ENCODE measurements around the gene PPARD. TPM values are rescaled to one million over a fixed set of nuclear protein-coding genes. Genes with fewer than 3 reads are reported as not detected.

PPARD gene
- total RNA-seq, 2 donors from 2014 or later, result 10.9 to 11.5 TPM

DNA sequence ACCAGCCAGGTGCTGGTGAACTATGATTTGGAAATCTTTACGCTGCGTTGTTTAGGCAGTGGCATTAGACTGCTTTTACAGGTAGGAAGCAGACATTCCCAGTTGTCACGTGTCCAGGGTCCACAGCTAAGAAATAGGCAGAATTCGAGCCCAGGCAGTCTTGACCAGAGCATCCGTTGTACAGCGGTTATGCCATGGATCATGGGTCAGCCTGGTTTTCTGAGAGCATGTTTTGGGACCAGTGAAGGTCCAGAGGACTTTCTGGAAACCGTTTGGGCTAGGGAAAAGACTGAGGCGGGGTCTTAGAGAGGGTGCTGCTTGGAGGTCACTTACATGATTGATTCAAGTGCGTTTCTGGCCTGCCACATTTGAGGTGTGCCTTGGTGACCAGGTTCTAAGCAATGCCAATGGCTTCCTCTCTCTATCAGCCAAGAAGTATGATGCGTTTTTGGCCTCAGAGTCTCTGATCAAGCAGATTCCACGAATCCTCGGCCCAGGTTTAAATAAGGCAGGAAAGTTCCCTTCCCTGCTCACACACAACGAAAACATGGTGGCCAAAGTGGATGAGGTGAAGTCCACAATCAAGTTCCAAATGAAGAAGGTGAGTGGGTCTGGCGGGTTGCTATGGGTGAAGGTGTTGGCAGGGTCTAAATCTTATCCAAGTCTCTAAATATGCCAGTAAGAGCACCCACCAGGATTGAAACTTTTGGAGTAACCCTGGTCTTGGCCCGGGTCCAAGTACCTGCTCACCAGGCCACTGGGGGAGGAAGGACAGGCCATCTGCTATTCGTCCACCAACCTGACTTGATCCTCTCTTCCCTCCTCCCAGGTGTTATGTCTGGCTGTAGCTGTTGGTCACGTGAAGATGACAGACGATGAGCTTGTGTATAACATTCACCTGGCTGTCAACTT is 127.6 kb downstream of the PPARD start:
- H3K9me3 Mint-ChIP-seq, result no peaks in the 10 kb centered on the region
- peaks cover 57% of the 10 kb centered on the region for H3K36me3 Mint-ChIP-seq (ENCODE audit: low read depth)

DNA sequence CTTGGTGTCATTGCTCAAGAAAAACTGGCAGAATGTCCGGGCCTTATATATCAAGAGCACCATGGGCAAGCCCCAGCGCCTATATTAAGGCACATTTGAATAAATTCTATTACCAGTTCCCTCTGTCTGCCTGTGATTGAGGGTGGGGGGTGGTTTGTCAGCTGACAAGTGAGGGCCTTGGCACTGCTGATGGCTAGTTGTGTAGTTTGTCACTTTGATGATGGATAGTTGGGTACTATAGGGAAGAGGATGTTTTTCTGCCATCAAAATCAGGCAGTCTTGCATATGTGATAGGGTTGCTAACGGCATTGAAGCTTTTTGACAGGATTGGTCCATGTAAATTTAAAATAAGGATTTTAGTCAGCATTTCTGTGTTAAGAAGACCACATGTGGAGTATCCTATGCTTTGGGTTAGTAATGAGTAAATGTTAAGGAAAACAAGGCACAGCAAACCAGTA is 128.3 kb downstream of the PPARD start:
- Histone ChIP-seq H3K9me3 (ENCODE audit: control insufficient read depth, low read length) (no peaks in the 10 kb centered on the region), H3K27ac (ENCODE audit: low read depth, low read length) (no peak overlapping the region), H3K36me3 (ENCODE audit: control insufficient read depth, insufficient read depth, low read length) (peaks cover 57% of the 10 kb centered on the region), H3K4me3 (ENCODE audit: low read length) (peak overlapping the region; percentile 99), H3K9ac (ENCODE audit: extremely low read depth, low read length, poor library complexity, severe bottlenecking) (peak overlapping the region; percentile 28), H3K27me3 (ENCODE audit: control insufficient read depth, insufficient read depth, low read length, poor library complexity, severe bottlenecking) (no peaks in the 10 kb centered on the region), H3K4me1 (ENCODE audit: control insufficient read depth, insufficient read depth, low read length) (peaks cover 3% of the 10 kb centered on the region)
- H3K9me3 Mint-ChIP-seq, result no peaks in the 10 kb centered on the region
- no peaks in the 10 kb centered on the region for H3K27me3 Mint-ChIP-seq (ENCODE audit: insufficient read depth)
- DNase-seq, result peak; percentile 44
- peaks cover 57% of the 10 kb centered on the region for H3K36me3 Mint-ChIP-seq (ENCODE audit: low read depth)
- TF ChIP-seq, protein P1, sequence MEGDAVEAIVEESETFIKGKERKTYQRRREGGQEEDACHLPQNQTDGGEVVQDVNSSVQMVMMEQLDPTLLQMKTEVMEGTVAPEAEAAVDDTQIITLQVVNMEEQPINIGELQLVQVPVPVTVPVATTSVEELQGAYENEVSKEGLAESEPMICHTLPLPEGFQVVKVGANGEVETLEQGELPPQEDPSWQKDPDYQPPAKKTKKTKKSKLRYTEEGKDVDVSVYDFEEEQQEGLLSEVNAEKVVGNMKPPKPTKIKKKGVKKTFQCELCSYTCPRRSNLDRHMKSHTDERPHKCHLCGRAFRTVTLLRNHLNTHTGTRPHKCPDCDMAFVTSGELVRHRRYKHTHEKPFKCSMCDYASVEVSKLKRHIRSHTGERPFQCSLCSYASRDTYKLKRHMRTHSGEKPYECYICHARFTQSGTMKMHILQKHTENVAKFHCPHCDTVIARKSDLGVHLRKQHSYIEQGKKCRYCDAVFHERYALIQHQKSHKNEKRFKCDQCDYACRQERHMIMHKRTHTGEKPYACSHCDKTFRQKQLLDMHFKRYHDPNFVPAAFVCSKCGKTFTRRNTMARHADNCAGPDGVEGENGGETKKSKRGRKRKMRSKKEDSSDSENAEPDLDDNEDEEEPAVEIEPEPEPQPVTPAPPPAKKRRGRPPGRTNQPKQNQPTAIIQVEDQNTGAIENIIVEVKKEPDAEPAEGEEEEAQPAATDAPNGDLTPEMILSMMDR (conservative IDR thresholded peaks at IDR 0.05), result no peak
- peak overlapping the region; percentile 96 for H3K4me3 Mint-ChIP-seq
- peaks cover 18% of the 10 kb centered on the region for H3K4me1 Mint-ChIP-seq
- 76 to 82% methylated on average over 1 to 3 of the region's 3 CpGs for WGBS, 2 experiments (ENCODE audit: insufficient coverage in 1 of 2, insufficient read length in 1 of 2)
- H3K27ac Mint-ChIP-seq, result peak overlapping the region; percentile 99

More for the DNA sequence above, 127.6 kb downstream of the PPARD start:
- Mint-ChIP-seq H3K4me3 (peak overlapping the region; percentile 96), H3K27me3 (ENCODE audit: insufficient read depth) (no peaks in the 10 kb centered on the region), H3K4me1 (peaks cover 18% of the 10 kb centered on the region), H3K27ac (peak overlapping the region; percentile 99)
- DNase-seq, result peak; percentile 51
- Histone ChIP-seq H3K4me1 (ENCODE audit: control insufficient read depth, insufficient read depth, low read length) (peaks cover 3% of the 10 kb centered on the region), H3K9ac (ENCODE audit: extremely low read depth, low read length, poor library complexity, severe bottlenecking) (peak overlapping the region; percentile 99), H3K27me3 (ENCODE audit: control insufficient read depth, insufficient read depth, low read length, poor library complexity, severe bottlenecking) (no peaks in the 10 kb centered on the region), H3K9me3 (ENCODE audit: control insufficient read depth, low read length) (no peaks in the 10 kb centered on the region), H3K4me3 (ENCODE audit: low read length) (peak overlapping the region; percentile 99), H3K27ac (ENCODE audit: low read depth, low read length) (no peak overlapping the region), H3K36me3 (ENCODE audit: control insufficient read depth, insufficient read depth, low read length) (peaks cover 61% of the 10 kb centered on the region)
- 29 to 37% methylated on average over 14 to 18 of the region's 18 CpGs for WGBS, 2 experiments (ENCODE audit: insufficient coverage in 1 of 2, insufficient read length in 1 of 2)
- TF ChIP-seq, protein P1 (conservative IDR thresholded peaks at IDR 0.05), result no peak

DNA sequence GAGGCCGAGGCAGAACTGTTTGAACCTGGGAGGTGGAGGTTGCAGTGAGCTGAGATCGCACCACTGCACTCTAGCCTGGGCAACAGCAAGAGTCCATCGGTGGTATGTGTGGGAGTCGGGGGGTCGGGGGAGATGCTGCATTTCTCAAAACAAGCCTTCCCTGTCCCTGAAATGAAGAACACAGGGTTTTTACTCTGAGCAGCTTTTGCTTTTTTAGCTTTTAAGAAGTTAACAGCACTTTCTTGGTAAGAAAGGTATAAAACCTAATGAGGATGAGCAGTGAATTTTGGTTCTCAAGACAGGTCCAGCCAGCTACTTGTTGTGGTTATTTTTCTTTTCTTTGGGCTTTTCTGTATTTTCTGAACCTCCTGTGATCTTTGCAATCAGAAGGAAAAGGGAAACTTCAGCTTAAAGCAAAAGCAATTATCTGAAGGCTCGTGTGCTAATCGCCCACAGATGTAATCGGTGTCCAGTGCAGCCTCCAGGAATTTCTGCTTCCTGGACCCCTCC is 129.5 kb downstream of the PPARD start:
- H3K36me3 Mint-ChIP-seq (ENCODE audit: low read depth), result peaks cover 51% of the 10 kb centered on the region
- H3K4me1 ChIP-seq (ENCODE audit: control insufficient read depth, insufficient read depth, low read length), result peaks cover 3% of the 10 kb centered on the region
- no peaks in the 10 kb centered on the region for H3K27me3 ChIP-seq (ENCODE audit: control insufficient read depth, insufficient read depth, low read length, poor library complexity, severe bottlenecking)
- 92 to 97% methylated on average over 6 to 8 of the region's 8 CpGs for WGBS, 2 experiments (ENCODE audit: insufficient coverage in 1 of 2, insufficient read length in 1 of 2)
- H3K9ac ChIP-seq (ENCODE audit: extremely low read depth, low read length, poor library complexity, severe bottlenecking), result peak overlapping the region; percentile 1
- no peak overlapping the region for H3K27ac ChIP-seq (ENCODE audit: low read depth, low read length)
- no peak for DNase-seq
- peak overlapping the region; percentile 78 for H3K27ac Mint-ChIP-seq
- peak overlapping the region; percentile 99 for H3K4me3 ChIP-seq (ENCODE audit: low read length)
- TF ChIP-seq, protein P1 (conservative IDR thresholded peaks at IDR 0.05), result no peak
- H3K9me3 Mint-ChIP-seq, result no peaks in the 10 kb centered on the region
- H3K27me3 Mint-ChIP-seq (ENCODE audit: insufficient read depth), result no peaks in the 10 kb centered on the region
- peak overlapping the region; percentile 96 for H3K4me3 Mint-ChIP-seq
- H3K9me3 ChIP-seq (ENCODE audit: control insufficient read depth, low read length), result no peaks in the 10 kb centered on the region
- peaks cover 18% of the 10 kb centered on the region for H3K4me1 Mint-ChIP-seq
- peaks cover 46% of the 10 kb centered on the region for H3K36me3 ChIP-seq (ENCODE audit: control insufficient read depth, insufficient read depth, low read length)
